H1 (cell line): ENCODE results near the gene MYL7.
"Not testable (repeated sequence)": the region's sequence is repeated elsewhere in the genome, so short reads cannot be mapped to it uniquely, and the experiment has no call there.

Experiments used
- EP300 ChIP-seq, 2 experiments: IDR thresholded peaks; 1 replicate in 1 of 2; 2 replicates in 1 of 2; pipeline ENCODE4 v1.6.1; 2011 to 2012; ENCODE audit warnings: low read depth in 2 of 2, low read length in 2 of 2, mild to moderate bottlenecking in 2 of 2, borderline replicate concordance in 1 of 2, inconsistent platforms in 1 of 2, moderate library complexity in 1 of 2
- GTF2F1 ChIP-seq: IDR thresholded peaks from 2 replicates; pipeline ENCODE4 v1.6.1; 2012; ENCODE audit warnings: low read depth, low read length, improper control_type of control experiment, borderline replicate concordance
- KDM5A ChIP-seq: fragments of 200-600 bp; IDR thresholded peaks from 2 replicates; pipeline ENCODE4 v1.7.1; 2012; ENCODE audit warnings: mild to moderate bottlenecking, low read length, inconsistent platforms, mixed read lengths
- POLR2A ChIP-seq, 2 experiments: IDR thresholded peaks; 1 replicate in 1 of 2; 2 replicates in 1 of 2; pipeline ENCODE4 v1.6.1; 2011; ENCODE audit warnings: low read depth in 2 of 2, low read length in 2 of 2, mild to moderate bottlenecking in 2 of 2; ENCODE audit errors: control extremely low read depth in 1 of 2
- SRF ChIP-seq: IDR thresholded peaks from 2 replicates; pipeline ENCODE4 v1.6.1; 2011; ENCODE audit warnings: mild to moderate bottlenecking, low read depth, low read length, moderate library complexity
- TCF12 ChIP-seq: IDR thresholded peaks from 2 replicates; pipeline ENCODE4 v1.6.1; 2011; ENCODE audit warnings: low read depth, mild to moderate bottlenecking, low read length

DNA sequence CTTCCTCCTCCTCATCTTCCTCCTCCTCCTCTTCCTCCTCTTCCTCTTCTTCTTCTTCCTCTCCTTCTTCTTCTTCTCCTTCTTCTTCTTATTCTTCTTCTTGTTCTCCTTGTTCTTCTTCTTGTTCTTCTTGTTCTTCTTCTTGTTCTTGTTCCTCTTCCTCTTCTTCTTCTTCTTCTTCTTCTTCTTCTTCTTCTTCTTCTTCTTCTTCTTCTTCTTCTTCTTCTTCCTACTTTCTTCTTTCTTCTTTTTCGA lies 33.5 kb upstream of the MYL7 start:
- not testable (repeated sequence) for TF ChIP-seq SRF; EP300 (IDR thresholded peaks at IDR 0.05; ENCODE audit: borderline replicate concordance in 1 of 2, low read depth in 2 of 2, low read length in 2 of 2); POLR2A (IDR thresholded peaks at IDR 0.05; ENCODE audit: control extremely low read depth in 1 of 2, low read depth in 2 of 2, low read length in 2 of 2); TCF12; KDM5A; GTF2F1
